ENCODE data around the gene ACKR3.

The ACKR3 gene

DNA sequence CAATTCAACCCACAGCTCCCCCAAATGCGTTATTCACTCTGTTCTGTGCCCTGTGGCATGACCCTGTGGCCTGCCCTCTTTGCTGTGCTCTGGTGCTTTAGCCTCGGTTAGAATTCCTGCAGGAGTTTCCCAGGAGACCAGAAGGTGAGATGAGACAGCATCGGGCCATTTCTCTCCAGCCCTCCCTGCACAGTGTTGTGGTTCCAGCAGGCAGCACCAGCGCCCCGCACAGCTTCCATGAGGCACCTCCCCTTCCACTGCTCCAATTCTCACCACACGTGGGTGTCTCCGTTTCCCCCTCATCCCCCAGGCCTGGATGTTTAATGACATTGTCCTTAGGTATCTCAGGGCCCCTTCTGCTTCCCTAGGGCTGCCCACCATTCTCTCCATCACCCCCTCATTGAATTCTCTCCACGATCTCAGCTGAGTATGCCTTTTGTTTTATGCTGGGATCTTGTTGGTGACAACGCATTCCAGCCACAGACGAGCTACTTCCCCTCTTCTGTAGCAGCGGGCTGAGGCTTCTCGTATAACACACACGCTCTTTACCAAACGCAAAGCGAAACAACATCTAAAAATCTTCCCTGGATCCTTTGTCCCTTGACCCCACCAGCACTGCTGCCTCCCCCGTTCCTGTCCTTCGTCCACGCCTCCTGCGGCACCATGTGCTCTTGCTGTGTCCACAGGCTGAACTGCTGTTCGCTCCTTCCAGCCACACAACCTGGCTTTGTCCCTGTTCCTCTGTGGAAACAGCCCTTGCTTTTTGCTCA lies 35.1 kb downstream of the ACKR3 start:
- Histone ChIP-seq H3K27me3 (ENCODE audit: insufficient read depth, low read length, poor library complexity) (no peaks in the 10 kb centered on the region), H2BK5ac (ENCODE audit: low read length) (no peak overlapping the region), H3K27ac (ENCODE audit: low read depth, low read length) (no peak overlapping the region), H3K56ac (ENCODE audit: low read length) (no peak overlapping the region), H2BK120ac (ENCODE audit: low read depth, low read length) (no peak overlapping the region), H3K4me2 (ENCODE audit: low read length) (no peak overlapping the region), H4K5ac (ENCODE audit: low read length) (no peak overlapping the region), H3K79me2 (ENCODE audit: control insufficient read depth, insufficient read depth, low read length) (no peaks in the 10 kb centered on the region), H4K8ac (ENCODE audit: low read depth, low read length) (no peak overlapping the region), H2BK15ac (replicated peaks; ENCODE audit: low read depth) (no peak overlapping the region), H3K9ac (ENCODE audit: low read length) (no peak overlapping the region), H3K36me3 (ENCODE audit: control insufficient read depth, insufficient read depth, low read length) (no peaks in the 10 kb centered on the region), H2AK5ac (ENCODE audit: low read length) (no peak overlapping the region), H3K4me3 (ENCODE audit: low read length) (no peak overlapping the region), H3K79me1 (ENCODE audit: low read length) (no peaks in the 10 kb centered on the region), H3K18ac (ENCODE audit: low read length) (no peak overlapping the region), H3K23ac (ENCODE audit: low read length) (no peak overlapping the region), H3K4me1 (ENCODE audit: control insufficient read depth, low read depth, low read length) (no peaks in the 10 kb centered on the region), H3K4ac (ENCODE audit: low read depth, low read length) (no peak overlapping the region)
- WGBS (ENCODE audit: extremely low coverage, insufficient coverage, low lambda C conversion rate) = no CpG with 5 or more reads among the region's 20 CpGs
- DNase-seq = no peak

DNA sequence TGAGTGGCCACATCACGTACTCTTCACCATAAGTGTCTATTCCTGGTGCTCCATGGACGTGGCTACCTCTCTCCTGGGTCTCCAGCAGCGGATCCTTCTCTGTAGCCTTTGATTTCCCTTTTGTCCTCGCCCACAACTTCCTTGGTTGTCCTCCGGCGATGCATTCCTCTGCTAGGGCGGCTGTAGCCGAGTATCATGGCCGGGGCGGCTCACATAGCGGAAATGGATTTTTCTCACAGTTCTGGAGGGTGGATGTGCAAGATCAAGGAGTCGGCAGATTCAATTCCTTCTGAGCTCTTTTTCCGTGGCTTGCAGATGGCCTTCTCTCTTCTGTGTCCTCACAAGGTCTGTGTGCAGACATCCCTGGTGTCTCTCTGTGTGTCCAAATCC lies 35.7 kb downstream of the ACKR3 start:
- H2BK120ac ChIP-seq (ENCODE audit: low read depth, low read length) = no peak overlapping the region
- H3K79me1 ChIP-seq (ENCODE audit: low read length) = no peaks in the 10 kb centered on the region
- H3K9ac ChIP-seq (ENCODE audit: low read length) = no peak overlapping the region
- no peaks in the 10 kb centered on the region for H3K4me1 ChIP-seq (ENCODE audit: control insufficient read depth, low read depth, low read length)
- H2BK15ac ChIP-seq (replicated peaks; ENCODE audit: low read depth) = no peak overlapping the region
- no peak for DNase-seq
- no peak overlapping the region for H3K27ac ChIP-seq (ENCODE audit: low read depth, low read length)
- no peak overlapping the region for H3K4me3 ChIP-seq (ENCODE audit: low read length)
- H3K4ac ChIP-seq (ENCODE audit: low read depth, low read length) = no peak overlapping the region
- no peak overlapping the region for H3K23ac ChIP-seq (ENCODE audit: low read length)
- no peaks in the 10 kb centered on the region for H3K79me2 ChIP-seq (ENCODE audit: control insufficient read depth, insufficient read depth, low read length)
- H2BK5ac ChIP-seq (ENCODE audit: low read length) = no peak overlapping the region
- H3K56ac ChIP-seq (ENCODE audit: low read length) = no peak overlapping the region
- H3K36me3 ChIP-seq (ENCODE audit: control insufficient read depth, insufficient read depth, low read length) = no peaks in the 10 kb centered on the region
- no peaks in the 10 kb centered on the region for H3K27me3 ChIP-seq (ENCODE audit: insufficient read depth, low read length, poor library complexity)
- H2AK5ac ChIP-seq (ENCODE audit: low read length) = no peak overlapping the region
- H3K18ac ChIP-seq (ENCODE audit: low read length) = no peak overlapping the region
- H4K5ac ChIP-seq (ENCODE audit: low read length) = no peak overlapping the region
- no CpG with 5 or more reads among the region's 13 CpGs for WGBS (ENCODE audit: extremely low coverage, insufficient coverage, low lambda C conversion rate)
- H4K8ac ChIP-seq (ENCODE audit: low read depth, low read length) = no peak overlapping the region
- H3K4me2 ChIP-seq (ENCODE audit: low read length) = no peak overlapping the region

DNA sequence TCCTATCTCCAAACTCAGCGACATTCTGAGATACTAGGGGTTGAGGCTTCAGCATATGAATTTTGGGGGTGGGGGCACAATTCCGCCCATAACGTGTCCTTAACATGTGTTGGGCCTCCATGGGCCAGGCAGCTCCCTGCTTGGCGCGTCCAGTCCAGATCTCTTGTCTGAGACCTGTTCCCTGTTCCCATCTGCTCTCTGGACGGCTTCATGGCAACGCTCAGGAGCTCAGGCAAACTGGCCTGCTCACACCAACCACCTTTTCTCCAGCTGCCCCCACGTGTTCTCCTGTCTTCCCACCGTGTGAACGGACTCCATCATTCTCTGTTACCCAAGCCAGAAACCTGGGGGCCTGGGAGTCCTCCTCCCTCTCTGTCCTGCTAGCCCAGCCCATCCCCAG lies 36.4 kb downstream of the ACKR3 start:
- no peak overlapping the region for H3K18ac ChIP-seq (ENCODE audit: low read length)
- no peak overlapping the region for H2BK120ac ChIP-seq (ENCODE audit: low read depth, low read length)
- H3K4me1 ChIP-seq (ENCODE audit: control insufficient read depth, low read depth, low read length) = no peaks in the 10 kb centered on the region
- no peak overlapping the region for H3K56ac ChIP-seq (ENCODE audit: low read length)
- H3K4me3 ChIP-seq (ENCODE audit: low read length) = no peak overlapping the region
- no peaks in the 10 kb centered on the region for H3K27me3 ChIP-seq (ENCODE audit: insufficient read depth, low read length, poor library complexity)
- WGBS (ENCODE audit: extremely low coverage, insufficient coverage, low lambda C conversion rate) = no CpG with 5 or more reads among the region's 10 CpGs
- H2AK5ac ChIP-seq (ENCODE audit: low read length) = no peak overlapping the region
- H4K8ac ChIP-seq (ENCODE audit: low read depth, low read length) = no peak overlapping the region
- no peak overlapping the region for H3K4me2 ChIP-seq (ENCODE audit: low read length)
- DNase-seq = no peak
- no peak overlapping the region for H2BK15ac ChIP-seq (replicated peaks; ENCODE audit: low read depth)
- no peak overlapping the region for H2BK5ac ChIP-seq (ENCODE audit: low read length)
- H3K4ac ChIP-seq (ENCODE audit: low read depth, low read length) = no peak overlapping the region
- H4K5ac ChIP-seq (ENCODE audit: low read length) = no peak overlapping the region
- no peak overlapping the region for H3K9ac ChIP-seq (ENCODE audit: low read length)
- no peak overlapping the region for H3K27ac ChIP-seq (ENCODE audit: low read depth, low read length)
- no peak overlapping the region for H3K23ac ChIP-seq (ENCODE audit: low read length)
- no peaks in the 10 kb centered on the region for H3K79me1 ChIP-seq (ENCODE audit: low read length)
- H3K36me3 ChIP-seq (ENCODE audit: control insufficient read depth, insufficient read depth, low read length) = no peaks in the 10 kb centered on the region
- no peaks in the 10 kb centered on the region for H3K79me2 ChIP-seq (ENCODE audit: control insufficient read depth, insufficient read depth, low read length)

DNA sequence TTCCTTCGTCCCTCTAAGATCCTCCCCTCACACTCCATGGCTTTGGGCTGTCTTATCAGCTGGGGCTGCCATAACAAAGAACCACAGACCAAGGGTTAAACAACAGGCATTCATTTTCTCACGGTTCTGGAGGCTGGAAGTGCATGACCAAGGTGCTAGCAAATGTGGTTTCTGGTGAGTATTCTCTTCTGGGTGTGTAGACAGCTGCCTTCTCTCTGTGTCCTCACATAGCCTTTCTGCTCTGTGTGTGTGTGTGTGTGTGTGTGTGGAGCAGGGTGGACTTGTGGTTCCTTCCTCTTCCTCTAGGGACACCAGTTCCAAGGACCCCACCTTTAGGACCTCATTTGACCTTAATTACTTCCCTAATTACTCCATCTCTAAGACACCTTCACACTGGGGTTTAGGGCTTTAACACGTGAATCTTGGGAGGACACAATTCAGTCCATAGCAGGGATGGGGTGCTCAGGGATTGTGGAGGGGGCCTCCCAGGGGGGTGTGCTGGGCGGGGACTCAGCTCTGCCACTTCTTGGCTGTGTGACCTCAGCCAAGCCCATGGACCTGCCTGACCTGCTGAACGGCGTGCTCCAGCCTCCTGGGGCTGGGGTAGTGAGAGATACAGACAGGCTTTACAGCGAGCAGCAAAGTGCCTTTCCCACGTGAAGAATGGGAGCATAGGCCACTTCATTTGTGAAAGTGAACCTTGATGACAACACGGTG lies 38.0 kb downstream of the ACKR3 start:
- Histone ChIP-seq H2BK15ac (replicated peaks; ENCODE audit: low read depth) (no peak overlapping the region), H3K18ac (ENCODE audit: low read length) (no peak overlapping the region), H3K4me3 (ENCODE audit: low read length) (no peak overlapping the region), H4K5ac (ENCODE audit: low read length) (no peak overlapping the region), H2BK120ac (ENCODE audit: low read depth, low read length) (no peak overlapping the region), H3K56ac (ENCODE audit: low read length) (no peak overlapping the region), H3K27ac (ENCODE audit: low read depth, low read length) (no peak overlapping the region), H3K4ac (ENCODE audit: low read depth, low read length) (no peak overlapping the region), H3K4me1 (ENCODE audit: control insufficient read depth, low read depth, low read length) (no peaks in the 10 kb centered on the region), H2AK5ac (ENCODE audit: low read length) (no peak overlapping the region), H3K9ac (ENCODE audit: low read length) (no peak overlapping the region), H3K27me3 (ENCODE audit: insufficient read depth, low read length, poor library complexity) (no peaks in the 10 kb centered on the region), H3K36me3 (ENCODE audit: control insufficient read depth, insufficient read depth, low read length) (no peaks in the 10 kb centered on the region), H2BK5ac (ENCODE audit: low read length) (no peak overlapping the region), H3K4me2 (ENCODE audit: low read length) (no peak overlapping the region), H4K8ac (ENCODE audit: low read depth, low read length) (no peak overlapping the region), H3K79me1 (ENCODE audit: low read length) (no peaks in the 10 kb centered on the region), H3K79me2 (ENCODE audit: control insufficient read depth, insufficient read depth, low read length) (no peaks in the 10 kb centered on the region), H3K23ac (ENCODE audit: low read length) (no peak overlapping the region)
- WGBS (ENCODE audit: extremely low coverage, insufficient coverage, low lambda C conversion rate) = no CpG with 5 or more reads among the region's 9 CpGs
- DNase-seq = peak; percentile 72

DNA sequence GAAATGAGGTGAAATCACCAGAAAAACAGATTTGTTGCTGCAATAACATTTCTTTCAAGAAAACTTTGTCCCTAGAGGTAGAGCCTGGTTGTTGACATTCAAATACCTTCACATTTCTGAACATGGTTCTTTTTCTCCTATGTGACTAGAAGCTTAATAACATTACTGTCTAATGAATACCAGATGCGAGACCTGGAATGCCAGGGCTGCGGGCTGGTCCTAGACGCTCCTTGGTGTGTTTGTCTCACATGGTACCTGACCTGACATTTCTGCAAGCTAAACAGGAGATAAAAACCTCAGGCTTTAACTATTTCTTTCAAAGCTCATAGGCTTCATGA lies 38.5 kb downstream of the ACKR3 start:
- no peak overlapping the region for H3K23ac ChIP-seq (ENCODE audit: low read length)
- no peaks in the 10 kb centered on the region for H3K27me3 ChIP-seq (ENCODE audit: insufficient read depth, low read length, poor library complexity)
- no peak overlapping the region for H3K18ac ChIP-seq (ENCODE audit: low read length)
- no peak overlapping the region for H3K4me3 ChIP-seq (ENCODE audit: low read length)
- no peak overlapping the region for H3K27ac ChIP-seq (ENCODE audit: low read depth, low read length)
- no peak overlapping the region for H3K4ac ChIP-seq (ENCODE audit: low read depth, low read length)
- no peak overlapping the region for H2BK120ac ChIP-seq (ENCODE audit: low read depth, low read length)
- no peaks in the 10 kb centered on the region for H3K79me2 ChIP-seq (ENCODE audit: control insufficient read depth, insufficient read depth, low read length)
- H4K8ac ChIP-seq (ENCODE audit: low read depth, low read length) = no peak overlapping the region
- H3K9ac ChIP-seq (ENCODE audit: low read length) = no peak overlapping the region
- H3K4me2 ChIP-seq (ENCODE audit: low read length) = no peak overlapping the region
- H4K5ac ChIP-seq (ENCODE audit: low read length) = no peak overlapping the region
- no CpG with 5 or more reads among the region's 3 CpGs for WGBS (ENCODE audit: extremely low coverage, insufficient coverage, low lambda C conversion rate)
- H3K79me1 ChIP-seq (ENCODE audit: low read length) = no peaks in the 10 kb centered on the region
- H2BK5ac ChIP-seq (ENCODE audit: low read length) = no peak overlapping the region
- no peak overlapping the region for H3K56ac ChIP-seq (ENCODE audit: low read length)
- no peaks in the 10 kb centered on the region for H3K36me3 ChIP-seq (ENCODE audit: control insufficient read depth, insufficient read depth, low read length)
- H3K4me1 ChIP-seq (ENCODE audit: control insufficient read depth, low read depth, low read length) = no peaks in the 10 kb centered on the region
- no peak overlapping the region for H2AK5ac ChIP-seq (ENCODE audit: low read length)
- no peak overlapping the region for H2BK15ac ChIP-seq (replicated peaks; ENCODE audit: low read depth)
- no peak for DNase-seq
